Liver (tissue), 9 donors: Measurements from ENCODE around the gene SCUBE3. TPM values are rescaled to one million over a fixed set of nuclear protein-coding genes. Genes with fewer than 3 reads are reported as not detected.

Experiments used
- DNase-seq: peaks from one replicate; pipeline ENCODE4 v3.0.0-alpha.2; 2017; ENCODE audit warnings: low spot score
- H3K27ac ChIP-seq, 2 donors: one replicate each; pipeline ENCODE4 v1.7.0; 2013; ENCODE audit warnings: inconsistent platforms in 2 of 2, low read length in 2 of 2, control low read depth in 1 of 2, low read depth in 1 of 2, mild to moderate bottlenecking in 1 of 2
- H3K27me3 ChIP-seq, 4 donors: one replicate each; pipeline versions ENCODE4 v1.6.1 to v1.7.0; 2013; ENCODE audit warnings: low read length in 3 of 4, inconsistent platforms in 1 of 4, mild to moderate bottlenecking in 1 of 4, moderate library complexity in 1 of 4; ENCODE audit not compliant: control insufficient read depth in 4 of 4, insufficient read depth in 4 of 4
- H3K36me3 ChIP-seq, 4 donors: one replicate each; pipeline versions ENCODE4 v1.6.1 to v1.7.0; 2013; ENCODE audit warnings: low read length in 3 of 4, mild to moderate bottlenecking in 3 of 4, low read depth in 1 of 4, moderate library complexity in 1 of 4; ENCODE audit not compliant: control insufficient read depth in 4 of 4, insufficient read depth in 3 of 4
- H3K4me1 ChIP-seq, 4 donors: one replicate each; pipeline versions ENCODE4 v1.6.1 to v1.7.0; 2013; ENCODE audit warnings: low read length in 3 of 4, mild to moderate bottlenecking in 3 of 4, moderate library complexity in 1 of 4; ENCODE audit not compliant: control insufficient read depth in 4 of 4, insufficient read depth in 4 of 4
- H3K4me3 ChIP-seq, 3 donors: one replicate each; pipeline versions ENCODE4 v1.6.1 to v1.7.0; 2013; ENCODE audit warnings: low read length in 3 of 3, control low read depth in 1 of 3, low read depth in 1 of 3, mild to moderate bottlenecking in 1 of 3
- H3K9ac ChIP-seq, 2 donors: one replicate each; pipeline ENCODE4 v1.7.0; 2013; ENCODE audit warnings: low read length in 2 of 2, mild to moderate bottlenecking in 2 of 2, moderate library complexity in 2 of 2, control low read depth in 1 of 2, low read depth in 1 of 2
- H3K9me3 ChIP-seq, 4 donors: one replicate each; pipeline versions ENCODE4 v1.6.1 to v1.7.0; 2013; ENCODE audit warnings: low read length in 3 of 4; ENCODE audit not compliant: control insufficient read depth in 4 of 4
- CTCF ChIP-seq: fragments of 150-350 bp; IDR thresholded peaks from 2 replicates; pipeline ENCODE4 v1.5.1; 2017; ENCODE audit warnings: improper control_type of control experiment, low read depth, low read length; ENCODE audit not compliant: missing input control
- EGR1 ChIP-seq, 2 donors: IDR thresholded peaks; 2 replicates each; pipeline ENCODE4 v1.6.1; 2016 to 2018; ENCODE audit warnings: antibody characterized with exemption in 2 of 2, low read depth in 2 of 2
- FOXA1 ChIP-seq: IDR thresholded peaks from 2 replicates; pipeline ENCODE4 v1.6.1; 2016; ENCODE audit warnings: antibody characterized with exemption
- FOXA2 ChIP-seq: IDR thresholded peaks from 2 replicates; pipeline ENCODE4 v1.6.1; 2016; ENCODE audit warnings: antibody characterized with exemption
- GABPA ChIP-seq, 2 donors: IDR thresholded peaks in 1 of 2; conservative IDR thresholded peaks in 1 of 2; 2 replicates each; pipeline ENCODE4 v1.6.1; 2016; ENCODE audit warnings: antibody characterized with exemption in 2 of 2, mild to moderate bottlenecking in 1 of 2, moderate library complexity in 1 of 2
- HNF4A ChIP-seq, 2 donors: conservative IDR thresholded peaks; 2 replicates each; pipeline ENCODE4 v1.6.1; 2016; ENCODE audit warnings: antibody characterized with exemption in 2 of 2, mild to moderate bottlenecking in 2 of 2
- HNF4G ChIP-seq: IDR thresholded peaks from 2 replicates; pipeline ENCODE4 v1.6.1; 2016; ENCODE audit warnings: antibody characterized with exemption
- JUND ChIP-seq, 2 donors: IDR thresholded peaks; 2 replicates each; pipeline ENCODE4 v1.6.1; 2016; ENCODE audit warnings: antibody characterized with exemption in 2 of 2
- NR2F2 ChIP-seq: IDR thresholded peaks from 2 replicates; pipeline ENCODE4 v1.6.1; 2016; ENCODE audit warnings: antibody characterized with exemption
- RAD21 ChIP-seq, 2 donors: IDR thresholded peaks; 2 replicates each; pipeline ENCODE4 v1.6.1; 2016; ENCODE audit warnings: antibody characterized with exemption in 2 of 2, mild to moderate bottlenecking in 2 of 2
- REST ChIP-seq: IDR thresholded peaks from 2 replicates; pipeline ENCODE4 v1.6.1; 2016; ENCODE audit warnings: antibody characterized with exemption, mild to moderate bottlenecking
- RXRA ChIP-seq, 2 donors: IDR thresholded peaks; 2 replicates each; pipeline ENCODE4 v1.6.1; 2017 to 2018; ENCODE audit warnings: antibody characterized with exemption in 2 of 2, mild to moderate bottlenecking in 1 of 2
- SP1 ChIP-seq: IDR thresholded peaks from 2 replicates; pipeline ENCODE4 v1.6.1; 2018; ENCODE audit warnings: antibody characterized with exemption, mild to moderate bottlenecking
- TAF1 ChIP-seq: conservative IDR thresholded peaks from 2 replicates; pipeline ENCODE4 v1.6.1; 2016; ENCODE audit warnings: antibody characterized with exemption, mild to moderate bottlenecking
- YY1 ChIP-seq: IDR thresholded peaks from 2 replicates; pipeline ENCODE4 v1.6.1; 2016; ENCODE audit warnings: antibody characterized with exemption, mild to moderate bottlenecking
- WGBS: extraction: QIAGEN DNeasy Blood & Tissue Kit; methylation state at CpG from one replicate; pipeline ENCODE4 v1.1.7; 2013; 5-methylcytosine and 5-hydroxymethylcytosine counted together
- polyA plus RNA-seq, 2 donors: library from polyadenylated mRNA; stranded (reverse) in 1 of 2; unstranded in 1 of 2; fragments of 200-250 nt in 1 of 2; fragments of >200 nt in 1 of 2; fragmentation: Nextera tagmentation in 1 of 2; extraction: Ambion mirVana in 1 of 2; gene quantifications; one replicate each; pipeline versions ENCODE4 v1.2.1 to v1.2.3, GENCODE V29; 2013 to 2015
- total RNA-seq, 2 donors: library from RNA; depleted of rRNA; stranded (reverse); fragments of >200 nt; gene quantifications; one replicate each; pipeline ENCODE4 v1.2.3, GENCODE V29; 2014
- TF ChIP-seq, protein P1 (sequence below): IDR thresholded peaks from 2 replicates; pipeline ENCODE4 v1.6.1; 2016; ENCODE audit warnings: antibody characterized with exemption
- TF ChIP-seq, protein P2 (sequence below): IDR thresholded peaks from 2 replicates; pipeline ENCODE4 v1.6.1; 2016; ENCODE audit warnings: antibody characterized with exemption
- TF ChIP-seq, protein P3 (sequence below): IDR thresholded peaks from 2 replicates; pipeline ENCODE4 v1.6.1; 2016; ENCODE audit warnings: antibody characterized with exemption
- donor health status: healthy.
- donor health status: healthy.
- donor health status: healthy.
- donor health status: healthy.
- donor health status: healthy.

Gene SCUBE3
- total and polyA plus RNA-seq, 4 donors, result 0.03 to 0.09 (median 0.07) TPM

DNA sequence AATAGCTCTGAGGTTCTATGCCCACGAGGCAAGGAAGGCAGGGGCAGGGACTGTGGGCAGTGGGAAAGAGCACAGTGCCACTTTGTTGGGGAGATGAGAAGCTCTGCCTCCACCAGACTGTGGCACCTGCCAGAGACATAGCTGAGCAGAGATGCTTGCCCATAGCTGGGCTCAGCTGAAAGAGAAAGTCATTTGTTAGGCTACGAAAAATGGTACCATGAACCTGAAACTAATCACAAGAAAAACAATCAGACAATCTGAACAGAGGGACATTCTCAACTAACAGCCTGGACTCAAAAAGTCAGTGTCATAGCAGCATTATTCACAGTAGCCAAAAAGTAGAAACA, 39.7 kb upstream of the SCUBE3 start:
- DNase-seq, result no peak
- no peak overlapping the region for H3K4me3 ChIP-seq
- no peaks in the 10 kb centered on the region for H3K9me3 ChIP-seq
- H3K36me3 ChIP-seq, result no peaks in the 10 kb centered on the region
- H3K27me3 ChIP-seq, result no peaks in the 10 kb centered on the region
- 89% methylated on average over 2 of the region's 2 CpGs for WGBS
- H3K4me1 ChIP-seq, result no peaks in the 10 kb centered on the region
- TF ChIP-seq GABPA (IDR thresholded peaks at IDR 0.05 in 1 of 2, conservative IDR thresholded peaks at IDR 0.05 in 1 of 2) (no peak), FOXA1 (no peak), TAF1 (no peak), SP1 (no peak), RXRA (IDR thresholded peaks at IDR 0.05) (no peak), JUND (IDR thresholded peaks at IDR 0.05) (no peak), FOXA2 (no peak), REST (no peak), YY1 (no peak), EGR1 (IDR thresholded peaks at IDR 0.05; ENCODE audit: low read depth in 2 of 2) (no peak), CTCF (no peak), RAD21 (IDR thresholded peaks at IDR 0.05) (no peak), NR2F2 (no peak), HNF4G (no peak), HNF4A (conservative IDR thresholded peaks at IDR 0.05) (no peak)
- TF ChIP-seq, protein P1, sequence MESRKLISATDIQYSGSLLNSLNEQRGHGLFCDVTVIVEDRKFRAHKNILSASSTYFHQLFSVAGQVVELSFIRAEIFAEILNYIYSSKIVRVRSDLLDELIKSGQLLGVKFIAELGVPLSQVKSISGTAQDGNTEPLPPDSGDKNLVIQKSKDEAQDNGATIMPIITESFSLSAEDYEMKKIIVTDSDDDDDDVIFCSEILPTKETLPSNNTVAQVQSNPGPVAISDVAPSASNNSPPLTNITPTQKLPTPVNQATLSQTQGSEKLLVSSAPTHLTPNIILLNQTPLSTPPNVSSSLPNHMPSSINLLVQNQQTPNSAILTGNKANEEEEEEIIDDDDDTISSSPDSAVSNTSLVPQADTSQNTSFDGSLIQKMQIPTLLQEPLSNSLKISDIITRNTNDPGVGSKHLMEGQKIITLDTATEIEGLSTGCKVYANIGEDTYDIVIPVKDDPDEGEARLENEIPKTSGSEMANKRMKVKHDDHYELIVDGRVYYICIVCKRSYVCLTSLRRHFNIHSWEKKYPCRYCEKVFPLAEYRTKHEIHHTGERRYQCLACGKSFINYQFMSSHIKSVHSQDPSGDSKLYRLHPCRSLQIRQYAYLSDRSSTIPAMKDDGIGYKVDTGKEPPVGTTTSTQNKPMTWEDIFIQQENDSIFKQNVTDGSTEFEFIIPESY, result no peak
- TF ChIP-seq, protein P2, sequence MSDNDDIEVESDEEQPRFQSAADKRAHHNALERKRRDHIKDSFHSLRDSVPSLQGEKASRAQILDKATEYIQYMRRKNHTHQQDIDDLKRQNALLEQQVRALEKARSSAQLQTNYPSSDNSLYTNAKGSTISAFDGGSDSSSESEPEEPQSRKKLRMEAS, result no peak
- TF ChIP-seq, protein P3, sequence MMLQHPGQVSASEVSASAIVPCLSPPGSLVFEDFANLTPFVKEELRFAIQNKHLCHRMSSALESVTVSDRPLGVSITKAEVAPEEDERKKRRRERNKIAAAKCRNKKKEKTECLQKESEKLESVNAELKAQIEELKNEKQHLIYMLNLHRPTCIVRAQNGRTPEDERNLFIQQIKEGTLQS, result no peak
- no peak overlapping the region for H3K27ac ChIP-seq
- H3K9ac ChIP-seq, result no peak overlapping the region

- Histone ChIP-seq H3K4me1 (no peaks in the 10 kb centered on the region), H3K9ac (no peak overlapping the region), H3K27ac (no peak overlapping the region), H3K27me3 (no peaks in the 10 kb centered on the region), H3K9me3 (no peaks in the 10 kb centered on the region), H3K36me3 (no peaks in the 10 kb centered on the region), H3K4me3 (no peak overlapping the region)
- 97% methylated on average over 4 of the region's 4 CpGs for WGBS
- DNase-seq, result no peak
- TF ChIP-seq SP1 (no peak), CTCF (no peak), YY1 (no peak), GABPA (IDR thresholded peaks at IDR 0.05 in 1 of 2, conservative IDR thresholded peaks at IDR 0.05 in 1 of 2) (no peak), JUND (IDR thresholded peaks at IDR 0.05) (no peak), FOXA2 (no peak), HNF4A (conservative IDR thresholded peaks at IDR 0.05) (no peak), HNF4G (no peak)
- TF ChIP-seq, protein P1, result no peak
Measured at GRCh38 chr6:35174501-35174900, 39.3 kb upstream of the SCUBE3 start.
